ENCODE results near the gene MORN3.

- no peak for TF ChIP-seq POLR2A (IDR thresholded peaks at IDR 0.05; ENCODE audit: borderline replicate concordance, extremely low read depth, insufficient read depth, insufficient read length)
- no peak for TF ChIP-seq SIN3A (IDR thresholded peaks at IDR 0.05; ENCODE audit: low read depth)
- no peak for TF ChIP-seq SRF (IDR thresholded peaks at IDR 0.05; ENCODE audit: low read depth)
- TF ChIP-seq CTCF (IDR thresholded peaks at IDR 0.05 in 2 of 3, conservative IDR thresholded peaks at IDR 0.05 in 1 of 3; ENCODE audit: borderline replicate concordance in 1 of 3, insufficient read depth in 1 of 3, low read depth in 2 of 3, low read length in 2 of 3), result no peak
- no peak for TF ChIP-seq SP1 (IDR thresholded peaks at IDR 0.05; ENCODE audit: low read depth)
- TF ChIP-seq POLR2AphosphoS5 (IDR thresholded peaks at IDR 0.05; ENCODE audit: low read depth, low read length), result no peak
- TF ChIP-seq EZH2 (IDR thresholded peaks at IDR 0.05), result no peak
- no peak for TF ChIP-seq TCF7L2 (IDR thresholded peaks at IDR 0.05; ENCODE audit: borderline replicate concordance, extremely low read depth, insufficient read depth, insufficient read length)
- TF ChIP-seq ZNF274 (IDR thresholded peaks at IDR 0.05; ENCODE audit: low read depth, low read length), result no peak
- no peak for TF ChIP-seq FOSL1 (IDR thresholded peaks at IDR 0.05; ENCODE audit: low read depth)
- TF ChIP-seq YY1 (IDR thresholded peaks at IDR 0.05; ENCODE audit: extremely low read depth, insufficient replicate concordance, low read depth, low read length), result no peak
- TF ChIP-seq ZFX (IDR thresholded peaks at IDR 0.05), result no peak
- TF ChIP-seq MAX (IDR thresholded peaks at IDR 0.05), result no peak
- no peak for TF ChIP-seq ATF3 (IDR thresholded peaks at IDR 0.05)
Measured at GRCh38 chr12:121638298-121639202, 30.9 kb downstream of the MORN3 start.
